H9 (cell line): ENCODE measurements around the gene CCDC86. TPM values are rescaled to one million over a fixed set of nuclear protein-coding genes. Genes with fewer than 3 reads are reported as not detected.

Source experiments
- DNase-seq: peaks from one replicate; pipeline ENCODE4 v3.0.0-alpha.2; 2017
- H2AFZ ChIP-seq: one replicate; pipeline ENCODE4 v1.6.1; 2013; ENCODE audit warnings: mild to moderate bottlenecking, low read length, control low read depth, moderate library complexity
- H2AK5ac ChIP-seq: 2 replicates; pipeline ENCODE4 v1.6.1; 2013; ENCODE audit warnings: low read length, control low read depth, mixed read lengths; ENCODE audit not compliant: insufficient read length
- H2BK120ac ChIP-seq: one replicate; pipeline ENCODE4 v1.6.1; 2013; ENCODE audit warnings: low read depth, mild to moderate bottlenecking, low read length, control low read depth, inconsistent platforms; ENCODE audit not compliant: poor library complexity, severe bottlenecking
- H2BK12ac ChIP-seq: 2 replicates; pipeline ENCODE4 v1.6.1; 2013; ENCODE audit warnings: low read length, control low read depth, mixed read lengths, low read depth; ENCODE audit not compliant: insufficient read length
- H2BK15ac ChIP-seq: 2 replicates; pipeline ENCODE4 v1.6.1; 2013; ENCODE audit warnings: low read depth, low read length, control low read depth
- H2BK20ac ChIP-seq: one replicate; pipeline ENCODE4 v1.6.1; 2013; ENCODE audit warnings: low read depth, mild to moderate bottlenecking, low read length, control low read depth, inconsistent platforms; ENCODE audit not compliant: poor library complexity, severe bottlenecking
- H2BK5ac ChIP-seq: 2 replicates; pipeline ENCODE4 v1.6.1; 2013; ENCODE audit warnings: low read length, control low read depth, mixed read lengths; ENCODE audit not compliant: insufficient read length
- H3K14ac ChIP-seq: 2 replicates; pipeline ENCODE4 v1.6.1; 2013; ENCODE audit warnings: low read length, control low read depth; ENCODE audit not compliant: insufficient read depth
- H3K18ac ChIP-seq: 2 replicates; pipeline ENCODE4 v1.6.1; 2013; ENCODE audit warnings: low read depth, mild to moderate bottlenecking, mixed read lengths, low read length, control low read depth; ENCODE audit not compliant: insufficient read length
- H3K23ac ChIP-seq: 2 replicates; pipeline ENCODE4 v1.6.1; 2013; ENCODE audit warnings: low read length, control low read depth, mixed read lengths, low read depth; ENCODE audit not compliant: insufficient read length
- H3K23me2 ChIP-seq: 2 replicates; pipeline ENCODE4 v1.6.1; 2013; ENCODE audit warnings: low read depth, mild to moderate bottlenecking, mixed read lengths, low read length, control low read depth; ENCODE audit not compliant: insufficient read length, poor library complexity, severe bottlenecking
- H3K27ac ChIP-seq: 2 replicates; pipeline ENCODE4 v1.5.1; 2013; ENCODE audit warnings: low read length, control low read depth, mixed read lengths, low read depth; ENCODE audit not compliant: insufficient read length
- H3K27me3 ChIP-seq: 2 replicates; pipeline ENCODE4 v1.6.1; 2013; ENCODE audit warnings: low read length, control low read depth, inconsistent platforms; ENCODE audit not compliant: insufficient read depth
- H3K4ac ChIP-seq: 2 replicates; pipeline ENCODE4 v1.6.1; 2013; ENCODE audit warnings: low read depth, mild to moderate bottlenecking, control low read depth, inconsistent platforms, low read length, moderate library complexity
- H3K4me1 ChIP-seq: 2 replicates; pipeline ENCODE4 v1.6.1; 2013; ENCODE audit warnings: low read length, control low read depth, inconsistent platforms; ENCODE audit not compliant: insufficient read depth
- H3K4me2 ChIP-seq: 2 replicates; pipeline ENCODE4 v1.6.1; 2013; ENCODE audit warnings: low read length, control low read depth, mixed read lengths; ENCODE audit not compliant: insufficient read length, insufficient read depth
- H3K56ac ChIP-seq: 2 replicates; pipeline ENCODE4 v1.6.1; 2013; ENCODE audit warnings: low read depth, mild to moderate bottlenecking, mixed read lengths, low read length, control low read depth; ENCODE audit not compliant: insufficient read length
- H3K79me1 ChIP-seq: 2 replicates; pipeline ENCODE4 v1.6.1; 2013; ENCODE audit warnings: low read depth, mild to moderate bottlenecking, moderate library complexity, low read length, control low read depth, inconsistent platforms; ENCODE audit not compliant: insufficient read depth, poor library complexity, severe bottlenecking
- H3K79me2 ChIP-seq: 2 replicates; pipeline ENCODE4 v1.6.1; 2013; ENCODE audit warnings: low read length, control low read depth, inconsistent platforms; ENCODE audit not compliant: insufficient read depth
- H3K9ac ChIP-seq: 2 replicates; pipeline ENCODE4 v1.6.1; 2013; ENCODE audit warnings: low read length, control low read depth, mixed read lengths; ENCODE audit not compliant: insufficient read length; ENCODE audit errors: extremely low read depth
- H3K9me3 ChIP-seq: one replicate; pipeline ENCODE4 v1.6.1; 2013; ENCODE audit warnings: low read depth, low read length, inconsistent platforms; ENCODE audit not compliant: control insufficient read depth
- H3T11ph ChIP-seq: one replicate; pipeline ENCODE4 v1.6.1; 2013; ENCODE audit warnings: mild to moderate bottlenecking, low read length, control low read depth, inconsistent platforms
- H4K20me1 ChIP-seq: one replicate; pipeline ENCODE4 v1.6.1; 2013; ENCODE audit not compliant: control insufficient read depth, insufficient read length, insufficient read depth
- H4K5ac ChIP-seq: 2 replicates; pipeline ENCODE4 v1.6.1; 2013; ENCODE audit warnings: low read depth, mild to moderate bottlenecking, mixed read lengths, low read length, control low read depth; ENCODE audit not compliant: insufficient read length
- H4K8ac ChIP-seq: replicated peaks from 2 replicates; pipeline ENCODE4 v1.6.1; 2013; ENCODE audit warnings: low read length, control low read depth, mixed read lengths, low read depth; ENCODE audit not compliant: insufficient read length
- H4K91ac ChIP-seq: 2 replicates; pipeline ENCODE4 v1.6.1; 2013; ENCODE audit warnings: low read depth, mild to moderate bottlenecking, moderate library complexity, mixed read lengths, low read length, control low read depth; ENCODE audit not compliant: insufficient read length
- H3K27ac Mint-ChIP-seq, 3 experiments: 2 replicates in 2 of 3; 3 replicates in 1 of 3; pipeline ENCODE4 v1.8.0; 2020 to 2021; ENCODE audit warnings: mixed read lengths in 3 of 3, mild to moderate bottlenecking in 1 of 3, moderate library complexity in 1 of 3
- H3K27me3 Mint-ChIP-seq: 2 replicates; pipeline ENCODE4 v1.8.0; 2021; ENCODE audit warnings: low read depth, mild to moderate bottlenecking, moderate library complexity, mixed read lengths
- H3K36me3 Mint-ChIP-seq, 3 experiments: 2 replicates in 2 of 3; 3 replicates in 1 of 3; pipeline ENCODE4 v1.8.0; 2020 to 2021; ENCODE audit warnings: low read depth in 3 of 3, mixed read lengths in 3 of 3; ENCODE audit not compliant: insufficient read depth in 1 of 3
- H3K4me1 Mint-ChIP-seq, 2 experiments: 2 replicates each; pipeline ENCODE4 v1.8.0; 2020; ENCODE audit warnings: mixed read lengths in 2 of 2
- H3K4me3 Mint-ChIP-seq, 2 experiments: 2 replicates in 1 of 2; 3 replicates in 1 of 2; pipeline ENCODE4 v1.8.0; 2020 to 2021; ENCODE audit warnings: mild to moderate bottlenecking in 2 of 2, mixed read lengths in 2 of 2, moderate library complexity in 1 of 2
- H3K9me3 Mint-ChIP-seq, 2 experiments: 2 replicates in 1 of 2; 3 replicates in 1 of 2; pipeline ENCODE4 v1.8.0; 2020; ENCODE audit warnings: mild to moderate bottlenecking in 2 of 2, mixed read lengths in 2 of 2, moderate library complexity in 1 of 2
- CTCF ChIP-seq: fragments of 200-600 bp; sonication (generic); conservative IDR thresholded peaks from 3 replicates; pipeline ENCODE4 v1.8.0; 2021; ENCODE audit warnings: antibody characterized with exemption, mild to moderate bottlenecking
- WGBS: extraction: QIAGEN DNeasy Blood & Tissue Kit; methylation state at CpG from one replicate; pipeline ENCODE4 v1.1.7; 2013; ENCODE audit warnings: missing lambda C conversion rate, low lambda C conversion rate, mixed read lengths; ENCODE audit not compliant: insufficient read length; ENCODE audit errors: extremely low coverage; 5-methylcytosine and 5-hydroxymethylcytosine counted together
- total RNA-seq: library from RNA; stranded (reverse); gene quantifications from 2 replicates; pipeline ENCODE4 v1.2.1, GENCODE V29; 2021

The CCDC86 gene
- total RNA-seq, 1 experiment from 2014 or later, result 82.3 TPM

- no peaks in the 10 kb centered on the region for H3K36me3 Mint-ChIP-seq
- no peaks in the 10 kb centered on the region for H3K79me2 ChIP-seq
- no peak for TF ChIP-seq CTCF
These were observed 43.3 kb upstream of the CCDC86 start for GRCh38 chr11:60798631-60799030.

More at GRCh38 chr11:60798631-60799030, 43.3 kb upstream of the CCDC86 start:
- Histone ChIP-seq H2AFZ (no peak overlapping the region), H2BK15ac (no peak overlapping the region), H2AK5ac (no peak overlapping the region), H2BK12ac (no peak overlapping the region), H2BK20ac (no peak overlapping the region), H3K18ac (no peak overlapping the region), H3K27me3 (no peaks in the 10 kb centered on the region), H3K14ac (no peak overlapping the region; the same call in 1 of the 2 replicates), H4K91ac (peak overlapping the region; percentile 8), H3K9me3 (no peaks in the 10 kb centered on the region), H4K5ac (no peak overlapping the region), H3K9ac (no peak overlapping the region), H3K4me2 (no peak overlapping the region), H3K4ac (no peak overlapping the region), H3K23me2 (no peaks in the 10 kb centered on the region), H2BK120ac (no peak overlapping the region), H3K27ac (no peak overlapping the region), H3K4me1 (no peaks in the 10 kb centered on the region), H4K20me1 (no peaks in the 10 kb centered on the region), H2BK5ac (no peak overlapping the region), H3T11ph (no peak overlapping the region), H3K79me1 (no peaks in the 10 kb centered on the region), H3K23ac (no peak overlapping the region), H3K56ac (no peak overlapping the region), H4K8ac (no peak overlapping the region)
- H3K9me3 Mint-ChIP-seq, result peaks cover 4 to 5% of the 10 kb centered on the region in 2 experiments; a peak in 3 of 5 replicates
- no peak overlapping the region for H3K27ac Mint-ChIP-seq
- peaks cover 55% of the 10 kb centered on the region for H3K27me3 Mint-ChIP-seq
- WGBS, result no CpG with 5 or more reads among the region's 3 CpGs
- no peak overlapping the region for H3K4me3 Mint-ChIP-seq
- no peak for DNase-seq
- H3K4me1 Mint-ChIP-seq, result no peaks in the 10 kb centered on the region; a peak in 1 of 4 replicates
